ENCODE measurements around the gene GREB1. TPM values are rescaled to one million over a fixed set of nuclear protein-coding genes. Genes with fewer than 3 reads are reported as not detected.

Gene GREB1, protein sequence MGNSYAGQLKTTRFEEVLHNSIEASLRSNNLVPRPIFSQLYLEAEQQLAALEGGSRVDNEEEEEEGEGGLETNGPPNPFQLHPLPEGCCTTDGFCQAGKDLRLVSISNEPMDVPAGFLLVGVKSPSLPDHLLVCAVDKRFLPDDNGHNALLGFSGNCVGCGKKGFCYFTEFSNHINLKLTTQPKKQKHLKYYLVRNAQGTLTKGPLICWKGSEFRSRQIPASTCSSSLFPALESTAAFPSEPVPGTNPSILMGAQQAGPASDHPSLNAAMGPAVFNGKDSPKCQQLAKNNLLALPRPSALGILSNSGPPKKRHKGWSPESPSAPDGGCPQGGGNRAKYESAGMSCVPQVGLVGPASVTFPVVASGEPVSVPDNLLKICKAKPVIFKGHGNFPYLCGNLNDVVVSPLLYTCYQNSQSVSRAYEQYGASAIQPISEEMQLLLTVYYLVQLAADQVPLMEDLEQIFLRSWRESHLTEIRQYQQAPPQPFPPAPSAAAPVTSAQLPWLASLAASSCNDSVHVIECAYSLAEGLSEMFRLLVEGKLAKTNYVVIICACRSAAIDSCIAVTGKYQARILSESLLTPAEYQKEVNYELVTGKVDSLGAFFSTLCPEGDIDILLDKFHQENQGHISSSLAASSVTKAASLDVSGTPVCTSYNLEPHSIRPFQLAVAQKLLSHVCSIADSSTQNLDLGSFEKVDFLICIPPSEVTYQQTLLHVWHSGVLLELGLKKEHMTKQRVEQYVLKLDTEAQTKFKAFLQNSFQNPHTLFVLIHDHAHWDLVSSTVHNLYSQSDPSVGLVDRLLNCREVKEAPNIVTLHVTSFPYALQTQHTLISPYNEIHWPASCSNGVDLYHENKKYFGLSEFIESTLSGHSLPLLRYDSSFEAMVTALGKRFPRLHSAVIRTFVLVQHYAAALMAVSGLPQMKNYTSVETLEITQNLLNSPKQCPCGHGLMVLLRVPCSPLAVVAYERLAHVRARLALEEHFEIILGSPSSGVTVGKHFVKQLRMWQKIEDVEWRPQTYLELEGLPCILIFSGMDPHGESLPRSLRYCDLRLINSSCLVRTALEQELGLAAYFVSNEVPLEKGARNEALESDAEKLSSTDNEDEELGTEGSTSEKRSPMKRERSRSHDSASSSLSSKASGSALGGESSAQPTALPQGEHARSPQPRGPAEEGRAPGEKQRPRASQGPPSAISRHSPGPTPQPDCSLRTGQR (N-terminal part only)
- 6.2 TPM for total RNA-seq (2021; ENCODE audit: unreplicated experiment)
- 2.2 TPM in 2 replicates for polyA plus RNA-seq (2012)
- Bru-seq, nascent RNA, result percentile 42 among the genes with signal in this experiment
- BruChase-seq, experiment 1, labeled RNA remaining after a 6-hour chase, result percentile 45 among the genes with signal in this experiment
- percentile 44 among the genes with signal in this experiment for BruChase-seq, experiment 2, labeled RNA remaining after a 2-hour chase
- long read RNA-seq, partial matches to known transcripts, result 3 of 5 reads
- long read RNA-seq, other reads (novel, unspliced or antisense), result 2 of 5 reads

DNA sequence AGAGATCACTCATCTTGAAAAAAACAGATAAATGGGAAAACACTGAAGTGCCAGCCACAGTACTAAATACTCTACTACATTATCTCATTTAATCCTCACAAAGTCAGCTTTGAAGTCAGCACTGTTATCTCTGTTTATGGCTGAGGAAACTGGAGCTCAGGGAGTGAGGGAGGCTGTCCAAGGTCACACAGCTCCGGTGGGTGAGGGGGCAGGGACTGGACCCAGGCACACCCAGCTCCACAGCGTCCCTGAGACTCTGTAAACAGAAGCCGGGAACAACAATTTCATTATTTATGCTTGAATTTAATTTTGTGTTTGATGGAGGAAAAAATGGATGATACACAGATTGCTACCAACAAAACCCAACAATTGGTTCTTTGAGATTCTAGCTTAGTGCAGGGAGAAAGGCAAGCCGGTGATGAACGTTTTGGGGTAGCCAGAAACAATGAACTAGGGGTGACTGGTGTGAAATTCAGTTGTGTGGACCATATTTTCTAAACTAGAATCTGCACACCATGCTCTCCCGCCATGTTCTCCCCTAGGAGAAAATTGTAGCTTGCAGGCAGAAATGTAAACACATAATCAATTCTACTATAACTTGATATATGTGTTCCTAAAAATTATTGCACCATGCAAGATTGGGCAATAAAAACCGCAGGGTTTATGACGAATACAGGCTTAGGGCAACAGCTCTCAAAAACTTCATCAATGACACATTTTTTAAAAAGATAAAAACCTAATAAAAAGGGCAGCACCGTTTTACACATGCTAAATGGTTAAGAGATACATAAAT lies at the start of gene GREB1:
TSS of gene GREB1 (plus strand) at position 768 of the 793 bp plus-strand sequence. CDS start 22,570 bp downstream, outside the sequence.
- ATAC-seq, result no peak
- no peaks in the 10 kb centered on the region for H3K9me3 ChIP-seq (ENCODE audit: control insufficient read depth in 1 of 2, insufficient read depth in 1 of 2, low read depth in 1 of 2, low read length in 2 of 2)
- no peak within 1 kb of the TSS for H3K4me3 ChIP-seq (replicated peaks in 1 of 2; ENCODE audit: low read depth in 1 of 2, low read length in 2 of 2)
- 0 out of 2 replicates have a peak, but pooled peaks cover 4% of the 10 kb centered on the region for H3K27me3 ChIP-seq (ENCODE audit: insufficient read depth, low read length)
- ChIA-PET POLR2A (no interaction called here), CTCF (no interaction called here), RAD21 (ENCODE audit: low non-redundant PET in 1 of 2, low total read pairs in 2 of 2, uncharacterized antibody in 2 of 2, unreplicated experiment in 2 of 2) (no interaction called here)
- no peaks in the 10 kb centered on the region for H3K4me1 ChIP-seq (ENCODE audit: control insufficient read depth in 1 of 2, insufficient read depth in 2 of 2, low read length in 2 of 2)
- TF ChIP-seq SRF (IDR thresholded peaks at IDR 0.05; ENCODE audit: low read depth), result no peak
- TF ChIP-seq CBX3 (IDR thresholded peaks at IDR 0.05; ENCODE audit: low read depth), result no peak
- no peak for TF ChIP-seq TCF7L2 (IDR thresholded peaks at IDR 0.05; ENCODE audit: borderline replicate concordance, extremely low read depth, insufficient read depth, insufficient read length)
- TF ChIP-seq EZH2 (IDR thresholded peaks at IDR 0.05), result no peak
- TF ChIP-seq, protein P1, sequence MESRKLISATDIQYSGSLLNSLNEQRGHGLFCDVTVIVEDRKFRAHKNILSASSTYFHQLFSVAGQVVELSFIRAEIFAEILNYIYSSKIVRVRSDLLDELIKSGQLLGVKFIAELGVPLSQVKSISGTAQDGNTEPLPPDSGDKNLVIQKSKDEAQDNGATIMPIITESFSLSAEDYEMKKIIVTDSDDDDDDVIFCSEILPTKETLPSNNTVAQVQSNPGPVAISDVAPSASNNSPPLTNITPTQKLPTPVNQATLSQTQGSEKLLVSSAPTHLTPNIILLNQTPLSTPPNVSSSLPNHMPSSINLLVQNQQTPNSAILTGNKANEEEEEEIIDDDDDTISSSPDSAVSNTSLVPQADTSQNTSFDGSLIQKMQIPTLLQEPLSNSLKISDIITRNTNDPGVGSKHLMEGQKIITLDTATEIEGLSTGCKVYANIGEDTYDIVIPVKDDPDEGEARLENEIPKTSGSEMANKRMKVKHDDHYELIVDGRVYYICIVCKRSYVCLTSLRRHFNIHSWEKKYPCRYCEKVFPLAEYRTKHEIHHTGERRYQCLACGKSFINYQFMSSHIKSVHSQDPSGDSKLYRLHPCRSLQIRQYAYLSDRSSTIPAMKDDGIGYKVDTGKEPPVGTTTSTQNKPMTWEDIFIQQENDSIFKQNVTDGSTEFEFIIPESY (IDR thresholded peaks at IDR 0.05; ENCODE audit: extremely low read depth, insufficient replicate concordance, low read length), result no peak
- TF ChIP-seq RAD21 (IDR thresholded peaks at IDR 0.05; ENCODE audit: low read depth), result no peak
- no peak for TF ChIP-seq EZH2phosphoT487 (IDR thresholded peaks at IDR 0.05; ENCODE audit: borderline replicate concordance)
- TF ChIP-seq FOSL1 (IDR thresholded peaks at IDR 0.05; ENCODE audit: low read depth), result no peak
- TF ChIP-seq EGR1 (IDR thresholded peaks at IDR 0.05; ENCODE audit: low read depth), result no peak
- TF ChIP-seq ZNF274 (IDR thresholded peaks at IDR 0.05; ENCODE audit: low read depth, low read length), result no peak
- TF ChIP-seq, protein P2, sequence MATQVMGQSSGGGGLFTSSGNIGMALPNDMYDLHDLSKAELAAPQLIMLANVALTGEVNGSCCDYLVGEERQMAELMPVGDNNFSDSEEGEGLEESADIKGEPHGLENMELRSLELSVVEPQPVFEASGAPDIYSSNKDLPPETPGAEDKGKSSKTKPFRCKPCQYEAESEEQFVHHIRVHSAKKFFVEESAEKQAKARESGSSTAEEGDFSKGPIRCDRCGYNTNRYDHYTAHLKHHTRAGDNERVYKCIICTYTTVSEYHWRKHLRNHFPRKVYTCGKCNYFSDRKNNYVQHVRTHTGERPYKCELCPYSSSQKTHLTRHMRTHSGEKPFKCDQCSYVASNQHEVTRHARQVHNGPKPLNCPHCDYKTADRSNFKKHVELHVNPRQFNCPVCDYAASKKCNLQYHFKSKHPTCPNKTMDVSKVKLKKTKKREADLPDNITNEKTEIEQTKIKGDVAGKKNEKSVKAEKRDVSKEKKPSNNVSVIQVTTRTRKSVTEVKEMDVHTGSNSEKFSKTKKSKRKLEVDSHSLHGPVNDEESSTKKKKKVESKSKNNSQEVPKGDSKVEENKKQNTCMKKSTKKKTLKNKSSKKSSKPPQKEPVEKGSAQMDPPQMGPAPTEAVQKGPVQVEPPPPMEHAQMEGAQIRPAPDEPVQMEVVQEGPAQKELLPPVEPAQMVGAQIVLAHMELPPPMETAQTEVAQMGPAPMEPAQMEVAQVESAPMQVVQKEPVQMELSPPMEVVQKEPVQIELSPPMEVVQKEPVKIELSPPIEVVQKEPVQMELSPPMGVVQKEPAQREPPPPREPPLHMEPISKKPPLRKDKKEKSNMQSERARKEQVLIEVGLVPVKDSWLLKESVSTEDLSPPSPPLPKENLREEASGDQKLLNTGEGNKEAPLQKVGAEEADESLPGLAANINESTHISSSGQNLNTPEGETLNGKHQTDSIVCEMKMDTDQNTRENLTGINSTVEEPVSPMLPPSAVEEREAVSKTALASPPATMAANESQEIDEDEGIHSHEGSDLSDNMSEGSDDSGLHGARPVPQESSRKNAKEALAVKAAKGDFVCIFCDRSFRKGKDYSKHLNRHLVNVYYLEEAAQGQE (IDR thresholded peaks at IDR 0.05; ENCODE audit: low read depth), result no peak
- no peak for TF ChIP-seq POLR2A (IDR thresholded peaks at IDR 0.05; ENCODE audit: borderline replicate concordance, extremely low read depth, insufficient read depth, insufficient read length)
- no peak for TF ChIP-seq POLR2AphosphoS5 (IDR thresholded peaks at IDR 0.05; ENCODE audit: low read depth, low read length)
- H3K27ac ChIP-seq (ENCODE audit: low read depth, low read length), result no peak within 1 kb of the TSS
- no TSS peak for BruUV-seq (replicated peaks)
- H2AFZ ChIP-seq (ENCODE audit: low read depth, low read length, poor library complexity, severe bottlenecking), result no peak within 1 kb of the TSS
- intact Hi-C loops (cut with micrococcal nuclease), result no loop called here
- H3K4me2 ChIP-seq (ENCODE audit: low read length), result no peak within 1 kb of the TSS
- H3K9ac ChIP-seq (ENCODE audit: low read length), result no peak within 1 kb of the TSS
- DNase-seq (ENCODE audit: low read depth, low spot score), result no peak
- H3K9me2 ChIP-seq (ENCODE audit: insufficient read depth), result no peaks in the 10 kb centered on the region
- H3K36me3 ChIP-seq (ENCODE audit: control insufficient read depth in 1 of 2, insufficient read depth in 2 of 2, low read length in 2 of 2), result no peaks in the 10 kb centered on the region
- no peaks in the 10 kb centered on the region for H4K20me1 ChIP-seq (ENCODE audit: insufficient read depth)
- H3K79me2 ChIP-seq (ENCODE audit: insufficient read depth, low read length), result no peaks in the 10 kb centered on the region
